Activated naive CD8-positive, alpha-beta T cell treated with anti-CD3 and anti-CD28 coated beads, Interleukin-2, amount 50 U/mL, for 24 hours (primary cell): ENCODE measurements around the gene EPS15.

Experiments used
- ATAC-seq: fragments of 150-1000 bp; cut with Tn5 transposase; one replicate; pipeline ENCODE4 v1.10.0; 2021
- DNase-seq: peaks from one replicate; pipeline ENCODE4 v3.0.0; 2021
- H3K27ac Mint-ChIP-seq: one replicate; pipeline ENCODE4 v1.8.0; 2021; ENCODE audit warnings: mild to moderate bottlenecking, mixed read lengths
- H3K27me3 Mint-ChIP-seq: one replicate; pipeline ENCODE4 v1.8.0; 2021; ENCODE audit warnings: mixed read lengths
- H3K36me3 Mint-ChIP-seq: one replicate; pipeline ENCODE4 v1.8.0; 2021; ENCODE audit warnings: low read depth, mixed read lengths
- H3K4me1 Mint-ChIP-seq: one replicate; pipeline ENCODE4 v1.8.0; 2021; ENCODE audit warnings: mixed read lengths
- H3K4me3 Mint-ChIP-seq: one replicate; pipeline ENCODE4 v1.8.0; 2021; ENCODE audit warnings: mild to moderate bottlenecking, moderate library complexity, mixed read lengths
- H3K9me3 Mint-ChIP-seq: one replicate; pipeline ENCODE4 v1.8.0; 2021; ENCODE audit warnings: mixed read lengths

EPS15 gene

DNA sequence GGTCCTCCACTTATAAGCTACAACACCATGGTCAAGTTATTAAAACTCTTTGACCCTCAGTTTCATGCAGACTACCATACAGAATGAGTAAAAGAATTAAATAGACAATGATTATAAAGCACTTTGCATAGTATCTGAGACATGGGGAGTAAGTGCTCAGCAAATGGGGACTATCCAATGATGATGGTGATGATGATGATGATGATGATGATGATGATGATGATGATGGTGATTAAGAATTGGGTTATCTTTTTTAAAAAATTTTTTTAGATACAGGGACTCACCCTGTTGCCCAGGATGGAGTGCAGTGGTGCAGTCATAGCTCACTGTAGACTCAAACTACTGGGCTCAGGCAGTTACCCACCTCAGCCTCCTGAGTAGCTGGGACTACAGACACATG lies 8.1 kb upstream of the EPS15 start:
- Mint-ChIP-seq H3K9me3 (no peaks in the 10 kb centered on the region), H3K4me1 (no peaks in the 10 kb centered on the region), H3K27me3 (no peaks in the 10 kb centered on the region), H3K27ac (no peak overlapping the region), H3K4me3 (no peak overlapping the region), H3K36me3 (no peaks in the 10 kb centered on the region)
- ATAC-seq (no peak), DNase-seq (no peak)

DNA sequence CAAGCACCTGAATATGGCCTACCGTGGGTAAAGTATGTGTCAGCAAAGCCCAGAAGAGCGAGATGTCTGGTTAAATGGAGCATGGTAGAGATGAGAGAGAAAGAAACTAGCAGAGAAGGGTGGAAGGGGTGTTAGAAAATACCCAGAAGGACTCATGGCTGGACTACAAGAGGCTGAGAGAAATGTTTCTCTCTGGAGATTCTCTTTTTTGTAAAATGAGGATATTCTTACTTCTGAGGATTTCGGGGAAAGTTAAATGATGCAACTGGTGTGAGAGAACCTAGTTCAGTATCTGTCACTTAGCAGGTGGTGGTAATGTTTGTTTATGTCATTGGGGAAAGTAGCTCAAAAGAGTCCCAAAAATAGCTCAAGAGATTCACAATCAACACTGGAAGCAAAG lies 7.2 kb upstream of the EPS15 start:
- Mint-ChIP-seq H3K36me3 (no peaks in the 10 kb centered on the region), H3K27me3 (no peaks in the 10 kb centered on the region), H3K4me1 (no peaks in the 10 kb centered on the region), H3K27ac (no peak overlapping the region), H3K4me3 (no peak overlapping the region), H3K9me3 (no peaks in the 10 kb centered on the region)
- DNase-seq (no peak), ATAC-seq (no peak)

DNA sequence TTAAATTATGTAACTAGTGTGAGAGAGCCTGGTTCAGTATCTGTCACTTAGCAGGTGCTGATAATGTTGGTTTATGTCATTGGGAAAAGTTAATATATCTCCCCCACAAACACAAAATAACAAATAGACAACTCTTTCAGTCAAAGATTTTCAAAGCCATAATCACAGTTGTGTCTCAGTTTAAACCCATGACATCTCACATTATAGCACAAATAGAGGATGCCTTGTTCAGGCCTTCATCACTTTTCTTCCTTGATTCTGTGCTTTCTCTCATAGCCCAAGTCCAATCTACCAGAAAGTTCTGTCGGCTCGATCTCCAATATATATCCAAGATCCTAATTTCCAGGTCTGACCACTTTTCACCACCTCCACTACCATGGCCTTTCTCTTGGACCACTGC lies 6.2 kb upstream of the EPS15 start:
- Mint-ChIP-seq H3K4me1 (peaks cover 6% of the 10 kb centered on the region), H3K27me3 (no peaks in the 10 kb centered on the region), H3K36me3 (no peaks in the 10 kb centered on the region), H3K27ac (no peak overlapping the region), H3K9me3 (no peaks in the 10 kb centered on the region), H3K4me3 (no peak overlapping the region)
- no peak for DNase-seq
- ATAC-seq: no peak

DNA sequence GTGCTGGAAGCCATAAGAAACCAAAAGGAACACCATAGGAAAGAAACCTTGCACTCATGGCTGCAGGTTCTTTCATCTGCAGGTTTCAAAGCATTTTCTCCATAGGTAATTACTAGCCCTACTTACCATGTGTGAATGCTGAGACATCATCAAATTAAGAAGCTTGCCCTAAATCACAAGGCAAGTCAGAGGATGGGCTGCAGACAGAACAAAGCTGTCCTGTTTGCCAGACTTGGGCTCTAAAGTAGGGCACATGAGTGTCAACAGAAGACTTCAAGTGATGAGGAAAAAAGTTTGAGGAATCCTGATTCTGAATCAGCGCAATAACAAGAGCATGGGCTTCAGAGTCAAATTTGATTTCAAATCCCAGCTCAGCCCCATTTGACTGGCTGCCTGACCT lies 5.8 kb upstream of the EPS15 start:
- peaks cover 11% of the 10 kb centered on the region for H3K4me1 Mint-ChIP-seq
- DNase-seq: no peak
- H3K9me3 Mint-ChIP-seq: no peaks in the 10 kb centered on the region
- no peak overlapping the region for H3K27ac Mint-ChIP-seq
- ATAC-seq: no peak
- no peaks in the 10 kb centered on the region for H3K36me3 Mint-ChIP-seq
- no peaks in the 10 kb centered on the region for H3K27me3 Mint-ChIP-seq
- H3K4me3 Mint-ChIP-seq: no peak overlapping the region

DNA sequence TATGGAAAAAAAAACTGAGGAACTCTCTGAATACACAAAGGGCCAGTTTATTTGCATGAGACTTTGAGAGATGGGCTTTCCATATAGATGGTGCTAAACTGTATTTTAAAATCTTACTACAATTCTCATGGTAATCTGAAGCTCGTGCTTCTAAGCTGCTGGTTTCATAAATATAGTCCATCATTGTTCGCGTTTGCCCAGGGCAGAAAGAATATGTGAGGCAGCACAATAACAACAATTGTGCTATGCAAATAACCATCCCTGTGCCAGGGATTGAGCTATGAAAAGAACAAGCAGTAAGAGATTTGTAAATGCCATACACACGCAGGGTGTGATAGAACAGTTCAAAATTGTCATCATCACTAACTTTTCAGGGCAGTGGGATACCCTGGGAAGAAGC lies 4.9 kb upstream of the EPS15 start:
- H3K27ac Mint-ChIP-seq: no peak overlapping the region
- H3K4me3 Mint-ChIP-seq: no peak overlapping the region
- DNase-seq: no peak
- H3K27me3 Mint-ChIP-seq: no peaks in the 10 kb centered on the region
- H3K4me1 Mint-ChIP-seq: peaks cover 16% of the 10 kb centered on the region
- no peaks in the 10 kb centered on the region for H3K9me3 Mint-ChIP-seq
- ATAC-seq: no peak
- no peaks in the 10 kb centered on the region for H3K36me3 Mint-ChIP-seq

DNA sequence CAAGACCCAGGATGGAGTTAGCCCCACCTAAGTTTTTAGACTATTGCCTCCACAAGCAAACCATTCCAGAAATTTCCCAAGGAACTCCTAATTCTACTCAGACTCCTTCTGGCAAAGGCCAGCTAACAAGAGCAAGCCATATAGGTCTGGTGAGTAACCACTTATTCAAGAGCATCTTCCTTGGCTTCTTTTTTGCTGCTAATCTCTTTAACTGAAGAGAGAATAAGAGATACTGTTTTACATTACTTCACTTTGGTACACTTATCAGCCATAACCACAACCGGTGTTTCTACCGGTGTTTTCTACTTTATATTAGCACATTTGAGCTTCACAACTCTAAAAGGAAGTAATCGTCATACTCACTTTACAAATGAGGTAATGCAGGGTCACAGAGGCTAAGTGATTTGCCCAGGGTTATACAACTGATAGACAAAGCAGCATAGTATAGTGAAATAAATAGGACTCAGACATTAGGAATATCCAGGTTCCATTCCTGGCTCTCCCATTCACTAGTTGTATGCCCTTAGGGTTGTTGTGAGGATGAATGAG lies 1.7 kb upstream of the EPS15 start:
- DNase-seq (no peak), ATAC-seq (no peak)
- Mint-ChIP-seq H3K4me1 (peaks cover 40% of the 10 kb centered on the region), H3K27ac (peak overlapping the region; percentile 20), H3K27me3 (no peaks in the 10 kb centered on the region), H3K4me3 (no peak overlapping the region), H3K36me3 (peaks cover 5% of the 10 kb centered on the region), H3K9me3 (no peaks in the 10 kb centered on the region)

DNA sequence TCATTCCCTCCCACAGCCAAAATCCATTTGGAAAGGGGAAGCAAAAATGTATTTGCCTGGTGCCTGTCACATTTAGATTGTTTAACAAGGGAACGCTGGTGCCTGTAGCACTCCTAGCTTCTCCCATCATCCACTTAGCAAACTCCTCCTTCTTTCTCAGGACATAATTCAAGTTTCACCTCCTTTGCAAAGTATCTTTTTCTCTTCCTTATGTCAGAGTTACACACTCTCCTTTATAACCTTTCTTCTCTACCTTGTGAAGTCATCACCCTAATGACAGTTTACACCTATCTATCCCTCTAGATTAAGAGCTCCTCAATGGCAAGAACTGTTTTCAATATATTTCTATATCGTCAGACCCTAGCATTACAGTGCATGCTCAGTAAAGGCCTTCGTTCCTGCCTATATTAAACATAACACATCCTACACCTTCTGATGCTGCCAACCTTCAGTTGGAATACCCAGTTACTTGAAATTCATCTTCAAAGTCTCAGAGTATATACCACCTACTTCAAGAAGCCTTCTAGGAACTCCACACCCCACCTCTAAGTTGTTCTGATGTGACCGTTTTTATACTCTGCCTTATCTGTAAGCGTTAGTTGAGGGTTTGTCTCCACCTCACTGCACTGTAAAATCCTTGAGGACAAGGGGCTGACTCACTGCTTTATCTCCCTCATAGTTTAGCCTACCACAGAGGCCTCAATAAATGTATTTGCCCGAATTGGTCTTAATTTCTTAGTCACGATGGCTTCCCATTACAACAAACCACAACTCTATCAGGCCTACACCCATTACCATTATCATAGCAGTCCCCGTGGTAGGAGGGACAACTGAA lies 1.0 kb upstream of the EPS15 start:
- DNase-seq: no peak
- ATAC-seq: no peak
- peak overlapping the region; percentile 10 for H3K4me3 Mint-ChIP-seq
- H3K27me3 Mint-ChIP-seq: no peaks in the 10 kb centered on the region
- no peaks in the 10 kb centered on the region for H3K9me3 Mint-ChIP-seq
- peaks cover 5% of the 10 kb centered on the region for H3K36me3 Mint-ChIP-seq
- H3K27ac Mint-ChIP-seq: peak overlapping the region; percentile 20
- H3K4me1 Mint-ChIP-seq: peaks cover 47% of the 10 kb centered on the region

DNA sequence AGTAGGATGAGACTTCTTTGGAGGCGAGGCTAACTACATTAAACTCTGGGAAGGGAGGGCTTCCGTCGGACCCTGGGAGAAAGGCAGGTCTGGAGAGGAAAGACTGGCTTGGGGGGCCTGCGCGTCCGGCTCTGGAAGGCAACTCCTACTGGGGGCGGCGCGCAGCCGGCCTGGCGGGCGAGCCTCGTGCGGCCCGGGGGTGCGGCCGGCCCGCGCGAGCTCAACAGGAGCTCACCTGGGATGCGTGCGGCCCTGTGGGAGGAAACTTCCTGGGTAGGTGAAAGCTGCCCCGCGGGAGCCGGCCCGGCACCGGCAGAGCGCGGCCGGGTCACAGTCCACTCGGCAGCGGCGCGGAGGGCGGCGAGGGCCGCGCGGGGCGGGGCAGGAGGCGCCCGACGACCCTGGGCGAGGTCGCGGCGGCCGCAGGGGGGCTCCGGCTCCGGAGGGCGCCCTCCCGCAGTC lies 449 bp downstream of the EPS15 start:
- DNase-seq (peak; percentile 55), ATAC-seq (peak; percentile 61)
- H3K27ac Mint-ChIP-seq: peak overlapping the region; percentile 96
- H3K36me3 Mint-ChIP-seq: peaks cover 5% of the 10 kb centered on the region
- H3K4me3 Mint-ChIP-seq: peak overlapping the region; percentile 97
- no peaks in the 10 kb centered on the region for H3K9me3 Mint-ChIP-seq
- H3K27me3 Mint-ChIP-seq: no peaks in the 10 kb centered on the region
- H3K4me1 Mint-ChIP-seq: peaks cover 60% of the 10 kb centered on the region

DNA sequence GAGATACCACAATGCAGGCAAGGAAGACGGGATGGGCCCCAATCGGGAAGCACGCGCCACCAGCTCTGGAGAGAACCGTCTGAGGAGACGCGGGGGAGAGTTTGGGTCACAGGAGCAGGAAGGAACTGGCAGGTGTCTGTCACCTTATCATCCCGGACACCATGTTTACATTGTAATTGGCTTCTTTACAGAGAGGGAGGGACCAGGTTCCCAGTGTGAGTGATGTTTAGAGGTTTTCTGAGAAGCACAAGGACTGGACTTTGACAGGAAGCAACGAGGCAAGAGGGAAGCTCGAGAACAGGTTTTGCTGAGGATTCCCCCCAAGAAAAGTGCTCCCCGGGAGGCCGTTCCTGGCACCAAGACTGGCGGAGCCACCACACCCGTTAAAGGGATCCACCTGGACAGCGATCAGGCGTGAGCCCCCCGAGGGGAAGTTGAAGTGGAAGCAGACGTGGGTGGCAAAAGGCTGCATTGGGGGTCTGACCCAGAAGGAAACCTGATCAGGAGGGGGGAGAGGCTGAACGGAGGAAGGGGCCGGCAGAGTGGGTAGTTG lies 957 bp downstream of the EPS15 start:
- Mint-ChIP-seq H3K4me3 (peak overlapping the region; percentile 97), H3K27ac (peak overlapping the region; percentile 96), H3K36me3 (peaks cover 5% of the 10 kb centered on the region), H3K9me3 (no peaks in the 10 kb centered on the region), H3K27me3 (no peaks in the 10 kb centered on the region), H3K4me1 (peaks cover 61% of the 10 kb centered on the region)
- ATAC-seq: peak; percentile 58
- DNase-seq: peak; percentile 37

DNA sequence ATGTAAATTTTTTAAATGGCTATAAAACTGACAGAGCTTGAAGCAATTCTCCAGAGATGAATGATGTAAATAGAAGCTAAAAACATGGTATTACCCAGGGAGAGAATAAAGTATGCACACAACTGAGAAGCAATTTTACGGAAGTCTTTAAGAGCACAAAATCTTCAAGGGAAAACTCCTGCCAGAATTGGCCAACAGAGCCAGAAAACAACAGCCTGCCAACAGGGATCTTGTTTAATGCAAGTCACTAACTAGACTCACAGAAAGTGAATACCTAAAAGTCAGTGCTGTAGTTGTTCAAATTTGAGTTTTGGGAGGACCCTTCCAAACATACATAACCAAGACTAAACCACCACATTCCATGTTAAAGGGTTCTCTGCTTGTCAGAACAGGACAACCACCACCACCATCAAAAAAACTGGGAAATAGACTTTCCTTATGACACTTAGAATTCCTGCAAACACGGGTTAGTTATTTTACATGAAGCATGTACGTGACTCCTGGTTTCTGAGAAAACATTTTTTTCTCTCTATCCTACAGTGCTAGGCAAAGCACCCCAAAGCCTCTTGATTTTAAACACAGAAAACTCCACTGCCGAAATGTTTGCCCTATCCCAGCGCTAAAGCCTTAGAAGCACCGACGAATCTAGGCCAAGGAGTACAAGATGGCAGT lies 1.6 kb downstream of the EPS15 start:
- no peaks in the 10 kb centered on the region for H3K27me3 Mint-ChIP-seq
- ATAC-seq (no peak), DNase-seq (no peak)
- peaks cover 67% of the 10 kb centered on the region for H3K4me1 Mint-ChIP-seq
- H3K4me3 Mint-ChIP-seq: peak overlapping the region; percentile 97
- peaks cover 5% of the 10 kb centered on the region for H3K36me3 Mint-ChIP-seq
- H3K9me3 Mint-ChIP-seq: no peaks in the 10 kb centered on the region
- H3K27ac Mint-ChIP-seq: peak overlapping the region; percentile 96

DNA sequence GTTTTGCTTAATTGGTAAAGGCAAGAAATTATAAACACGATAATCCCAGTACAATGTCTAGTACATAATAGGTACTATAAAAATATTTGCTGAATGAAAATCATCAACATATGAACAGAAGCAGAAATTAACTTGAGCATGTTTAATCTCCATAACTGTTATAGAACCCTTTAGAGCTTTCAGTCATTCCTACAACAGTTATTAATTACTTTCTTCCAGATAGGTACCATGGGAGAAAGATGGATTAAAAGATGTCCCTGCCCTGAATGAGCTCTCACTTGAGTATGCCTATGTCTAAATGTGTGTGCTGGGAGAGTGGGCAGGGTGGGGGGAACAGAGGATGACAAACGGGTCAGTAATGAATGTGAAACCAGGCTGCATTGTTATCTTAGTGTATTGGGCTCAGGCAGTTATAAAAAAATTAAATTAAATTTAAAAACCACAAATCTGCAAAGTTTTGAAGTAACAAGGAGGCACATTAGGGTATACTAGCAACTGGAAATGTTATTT lies 2.4 kb downstream of the EPS15 start:
- peaks cover 75% of the 10 kb centered on the region for H3K4me1 Mint-ChIP-seq
- peaks cover 5% of the 10 kb centered on the region for H3K36me3 Mint-ChIP-seq
- DNase-seq (no peak), ATAC-seq (no peak)
- H3K27ac Mint-ChIP-seq: peak overlapping the region; percentile 6
- peak overlapping the region; percentile 65 for H3K4me3 Mint-ChIP-seq
- no peaks in the 10 kb centered on the region for H3K9me3 Mint-ChIP-seq
- H3K27me3 Mint-ChIP-seq: no peaks in the 10 kb centered on the region

DNA sequence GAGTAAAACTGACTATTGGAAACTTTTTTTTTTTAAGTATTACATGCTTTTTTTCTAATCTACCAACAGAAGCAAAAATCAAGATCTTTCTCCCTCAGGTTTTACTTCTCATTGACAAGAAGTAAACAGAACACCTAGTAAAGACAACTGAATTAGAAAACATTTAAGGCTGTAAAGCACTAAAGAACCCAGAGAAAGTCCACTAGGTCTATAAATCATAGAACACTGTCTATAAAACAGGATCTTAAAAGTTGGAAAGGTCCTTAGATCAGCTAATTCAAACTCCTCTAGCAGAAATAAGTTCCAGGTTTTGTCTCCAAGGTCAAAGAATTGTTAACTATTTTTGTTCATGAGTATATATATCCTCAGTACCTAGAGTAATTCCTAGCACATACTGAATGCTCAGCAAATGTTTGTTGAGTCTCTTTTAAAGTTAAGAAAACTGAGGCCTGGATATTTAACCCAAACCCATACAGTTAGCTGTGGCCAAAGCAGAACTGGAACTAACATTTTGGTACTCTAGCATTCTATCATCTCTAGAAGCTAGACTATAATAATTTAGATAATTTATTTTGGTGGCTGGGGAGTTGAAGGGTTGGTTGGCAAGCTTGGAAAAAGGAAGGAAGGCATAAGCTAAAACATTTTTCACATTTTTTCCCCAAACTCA lies 3.0 kb downstream of the EPS15 start:
- Mint-ChIP-seq H3K27me3 (no peaks in the 10 kb centered on the region), H3K4me3 (peak overlapping the region; percentile 65), H3K9me3 (no peaks in the 10 kb centered on the region), H3K27ac (peak overlapping the region; percentile 6), H3K36me3 (peaks cover 5% of the 10 kb centered on the region), H3K4me1 (peaks cover 77% of the 10 kb centered on the region)
- no peak for DNase-seq
- no peak for ATAC-seq

DNA sequence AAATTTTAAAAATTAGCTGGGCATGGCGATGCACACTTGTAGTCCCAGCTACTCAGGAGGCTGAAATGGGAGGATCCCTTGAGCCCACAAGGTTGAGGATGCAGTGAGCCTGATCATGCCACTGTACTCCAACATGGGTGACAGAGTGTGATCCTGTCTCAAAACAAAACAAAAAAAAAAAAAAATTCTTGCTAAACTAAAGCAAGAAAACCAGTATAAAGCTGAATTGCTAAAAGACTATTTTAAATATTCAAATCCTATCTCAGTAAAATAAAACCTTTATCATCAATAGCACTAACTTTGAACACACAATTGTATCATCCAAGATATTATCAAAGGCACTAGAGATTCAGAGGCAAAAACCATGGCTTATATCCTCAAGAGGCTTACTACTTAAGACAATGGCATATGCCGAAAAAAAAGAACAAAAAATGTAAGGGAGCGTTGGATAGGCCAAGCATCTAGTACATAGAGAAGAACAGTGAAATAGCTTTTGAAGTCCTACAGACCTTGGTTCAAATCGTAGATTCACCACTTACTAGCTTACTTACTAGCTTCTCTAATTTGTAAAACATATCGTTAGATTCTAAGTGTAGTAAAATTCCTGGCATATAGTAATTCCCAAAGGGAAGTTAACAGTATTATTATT lies 3.6 kb downstream of the EPS15 start:
- DNase-seq (no peak), ATAC-seq (no peak)
- H3K9me3 Mint-ChIP-seq: no peaks in the 10 kb centered on the region
- peaks cover 76% of the 10 kb centered on the region for H3K4me1 Mint-ChIP-seq
- H3K4me3 Mint-ChIP-seq: peak overlapping the region; percentile 50
- peak overlapping the region; percentile 50 for H3K27ac Mint-ChIP-seq
- peaks cover 5% of the 10 kb centered on the region for H3K36me3 Mint-ChIP-seq
- no peaks in the 10 kb centered on the region for H3K27me3 Mint-ChIP-seq

DNA sequence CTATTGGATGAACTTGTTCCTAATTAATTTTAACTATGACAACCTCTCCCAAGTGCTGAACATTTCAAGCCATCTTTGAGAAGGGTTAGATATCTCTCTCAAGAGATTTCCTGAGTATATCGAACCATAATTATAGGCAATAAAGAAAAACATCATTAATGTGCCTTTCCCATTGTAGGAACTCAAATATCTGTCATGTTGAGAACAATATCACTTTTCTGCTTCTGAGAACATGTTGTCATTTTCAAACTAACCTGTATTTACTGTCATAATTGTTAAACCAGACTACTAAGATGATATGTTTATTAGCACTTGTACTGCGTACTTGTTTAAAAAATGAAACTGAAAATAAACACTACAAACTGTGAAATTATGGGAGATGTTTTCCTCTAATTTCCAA lies 4.3 kb downstream of the EPS15 start:
- Mint-ChIP-seq H3K9me3 (no peaks in the 10 kb centered on the region), H3K36me3 (peaks cover 5% of the 10 kb centered on the region), H3K4me3 (peak overlapping the region; percentile 50), H3K27me3 (no peaks in the 10 kb centered on the region), H3K4me1 (peaks cover 76% of the 10 kb centered on the region), H3K27ac (peak overlapping the region; percentile 10)
- DNase-seq (no peak), ATAC-seq (no peak)
